Keratinocyte (primary cell): ENCODE results near the gene CYB5A. TPM values are rescaled to one million over a fixed set of nuclear protein-coding genes. Genes with fewer than 3 reads are reported as not detected.

Source experiments
- DNase-seq: peaks from one replicate; pipeline ENCODE4 v3.0.0-alpha.2; 2011; ENCODE audit warnings: low read depth, missing footprints, low spot score
- FAIRE-seq: peaks from 2 replicates; lab custom pipeline; 2011; peaks lifted over from hg19 to GRCh38; lab: Jason Lieb, UNC
- H2AFZ ChIP-seq: 2 replicates; pipeline ENCODE4 v1.6.0; 2012; ENCODE audit warnings: low read length, control low read depth, inconsistent platforms; ENCODE audit not compliant: control insufficient read depth
- H3K27ac ChIP-seq: 2 replicates; pipeline ENCODE4 v1.5.1; 2011; ENCODE audit warnings: low read length; ENCODE audit not compliant: control insufficient read depth, insufficient read depth
- H3K27me3 ChIP-seq: 3 replicates; pipeline ENCODE4 v1.6.0; 2011; ENCODE audit warnings: low read length; ENCODE audit not compliant: control insufficient read depth, insufficient read depth; ENCODE audit errors: extremely low read depth
- H3K36me3 ChIP-seq, 2 experiments: 2 replicates in 1 of 2; 3 replicates in 1 of 2; pipeline ENCODE4 v1.5.1; 2011; ENCODE audit warnings: low read length in 2 of 2, mild to moderate bottlenecking in 1 of 2; ENCODE audit not compliant: control insufficient read depth in 2 of 2, insufficient read depth in 2 of 2; ENCODE audit errors: extremely low read depth in 1 of 2
- H3K4me1 ChIP-seq: 3 replicates; pipeline ENCODE4 v1.5.1; 2011; ENCODE audit warnings: low read length; ENCODE audit not compliant: control insufficient read depth, insufficient read depth; ENCODE audit errors: extremely low read depth
- H3K4me2 ChIP-seq: 3 replicates; pipeline ENCODE4 v1.6.0; 2011; ENCODE audit warnings: low read depth, low read length; ENCODE audit not compliant: control insufficient read depth, insufficient read depth; ENCODE audit errors: extremely low read depth
- H3K4me3 ChIP-seq, 3 experiments: fragments of 200-600 bp in 1 of 3; sonication (generic) in 1 of 3; 2 replicates in 2 of 3; 3 replicates in 1 of 3; pipeline ENCODE4 v1.5.1; 2011 to 2016; ENCODE audit warnings: low read length in 3 of 3, mild to moderate bottlenecking in 3 of 3, control low read depth in 2 of 3, inconsistent platforms in 1 of 3, low read depth in 1 of 3, mixed read lengths in 1 of 3, mixed run types in 1 of 3, moderate library complexity in 1 of 3; ENCODE audit not compliant: control insufficient read depth in 2 of 3, insufficient read depth in 2 of 3; ENCODE audit errors: extremely low read depth in 1 of 3
- H3K79me2 ChIP-seq: 2 replicates; pipeline ENCODE4 v1.6.0; 2012; ENCODE audit warnings: low read length; ENCODE audit not compliant: control insufficient read depth, insufficient read depth
- H3K9ac ChIP-seq: 3 replicates; pipeline ENCODE4 v1.6.0; 2011; ENCODE audit warnings: low read length; ENCODE audit not compliant: control insufficient read depth, insufficient read depth; ENCODE audit errors: extremely low read depth
- H3K9me1 ChIP-seq: 3 replicates; pipeline ENCODE4 v1.6.0; 2011; ENCODE audit warnings: low read length; ENCODE audit not compliant: control insufficient read depth, insufficient read depth; ENCODE audit errors: extremely low read depth
- H3K9me3 ChIP-seq: 2 replicates; pipeline ENCODE4 v1.5.1; 2012; ENCODE audit warnings: low read depth, low read length; ENCODE audit not compliant: control insufficient read depth
- H4K20me1 ChIP-seq: 3 replicates; pipeline ENCODE4 v1.6.0; 2011; ENCODE audit warnings: low read length; ENCODE audit not compliant: control insufficient read depth, insufficient read depth; ENCODE audit errors: extremely low read depth
- CTCF ChIP-seq, 3 experiments: IDR thresholded peaks in 1 of 3; conservative IDR thresholded peaks in 1 of 3; optimal IDR thresholded peaks in 1 of 3; 2 replicates in 2 of 3; 3 replicates in 1 of 3; pipeline versions ENCODE3 to v1.5.1; 2011; ENCODE audit warnings: low read length in 3 of 3, mild to moderate bottlenecking in 3 of 3, moderate library complexity in 2 of 3, control low read depth in 1 of 3, inconsistent platforms in 1 of 3; ENCODE audit not compliant: insufficient read depth in 2 of 3; ENCODE audit errors: extremely low read depth in 1 of 3
- EZH2 ChIP-seq: IDR thresholded peaks from one replicate; pipeline ENCODE4 v1.6.1; 2012; ENCODE audit warnings: inconsistent platforms, mild to moderate bottlenecking, low read length, moderate library complexity
- dilution Hi-C: fragments of 300-500 bp; cut with MboI; formaldehyde crosslinking; loops from one replicate; pipeline ENCODE4 v1.7.0; 2020; ENCODE audit warnings: low sequenced_read_pairs; ENCODE audit not compliant: extremely low pct_ligation_motif_present
- polyA plus RNA-seq, 5 experiments: library from polyadenylated mRNA; depleted of rRNA in 3 of 5; stranded (reverse) in 3 of 5; stranded (forward) in 1 of 5; unstranded in 1 of 5; fragments of >200 nt; gene quantifications; 1 replicate in 1 of 5; 2 replicates in 3 of 5; 3 replicates in 1 of 5; pipeline versions ENCODE4 v1.2.1 to v1.2.3, GENCODE V29; 2011 to 2012; ENCODE audit warnings: missing spikeins in 2 of 5, low read depth in 1 of 5, low replicate concordance in 1 of 5

Gene CYB5A
- polyA plus RNA-seq, 1 donor (not counting 4 experiments of a cell fraction or from before 2014, with no cell fraction given): 49.4 TPM

GRCh38 chr18:74316257-74317170 is 24.8 kb upstream of the CYB5A start:
- no peaks in the 10 kb centered on the region for H3K9me3 ChIP-seq
- dilution Hi-C loops: no loop called here
- no peaks in the 10 kb centered on the region for H3K9me1 ChIP-seq
- H3K27me3 ChIP-seq: no peaks in the 10 kb centered on the region
- no peak overlapping the region for H3K27ac ChIP-seq
- H3K4me3 ChIP-seq: no peak overlapping the region
- DNase-seq (no peak), FAIRE-seq (peak; percentile 66)
- no peak overlapping the region for H3K9ac ChIP-seq
- no peaks in the 10 kb centered on the region for H4K20me1 ChIP-seq
- H3K4me2 ChIP-seq: no peak overlapping the region
- H3K79me2 ChIP-seq: no peaks in the 10 kb centered on the region
- no peaks in the 10 kb centered on the region for H3K4me1 ChIP-seq
- H2AFZ ChIP-seq: no peak overlapping the region
- TF ChIP-seq EZH2: no peak
- no peak for TF ChIP-seq CTCF (optimal IDR thresholded peaks at IDR 0.05 in 1 of 3, IDR thresholded peaks at IDR 0.05 in 1 of 3, conservative IDR thresholded peaks at IDR 0.05 in 1 of 3; ENCODE audit: extremely low read depth in 1 of 3, insufficient read depth in 2 of 3, low read length in 3 of 3)
- H3K36me3 ChIP-seq: no peaks in the 10 kb centered on the region

- Histone ChIP-seq H2AFZ (no peak within 1 kb of the TSS), H3K4me2 (no peak within 1 kb of the TSS), H3K36me3 (no peaks in the 10 kb centered on the region), H3K9ac (no peak within 1 kb of the TSS), H3K79me2 (no peaks in the 10 kb centered on the region), H3K9me3 (no peaks in the 10 kb centered on the region), H4K20me1 (no peaks in the 10 kb centered on the region), H3K27me3 (no peaks in the 10 kb centered on the region), H3K9me1 (no peaks in the 10 kb centered on the region), H3K4me3 (no peak within 1 kb of the TSS), H3K27ac (no peak within 1 kb of the TSS), H3K4me1 (peaks cover under 1% of the 10 kb centered on the region)
- DNase-seq (no peak), FAIRE-seq (no peak)
- TF ChIP-seq CTCF (optimal IDR thresholded peaks at IDR 0.05 in 1 of 3, IDR thresholded peaks at IDR 0.05 in 1 of 3, conservative IDR thresholded peaks at IDR 0.05 in 1 of 3; ENCODE audit: extremely low read depth in 1 of 3, insufficient read depth in 2 of 3, low read length in 3 of 3): no peak
- TF ChIP-seq EZH2: no peak
- dilution Hi-C loops: no loop called here
These were observed 23.9 kb upstream of the CYB5A start, which contains the start of gene C18orf63 for GRCh38 chr18:74315464-74316256. C18orf63 (plus strand) TSS chr18:74315839; CDS start chr18:74317866, 2,027 bp downstream.
